Large intestine (tissue), 3 donors: ENCODE data around the gene SRRT. TPM values are rescaled to one million over a fixed set of nuclear protein-coding genes. Genes with fewer than 3 reads are reported as not detected.
"Not testable (repeated sequence)": the region's sequence is repeated elsewhere in the genome, so short reads cannot be mapped to it uniquely, and the experiment has no call there.

Experiments used
- DNase-seq, 2 donors: peaks; one replicate each; pipeline versions ENCODE4 v3.0.0 to v3.0.0-alpha.2; 2013
- H3K27ac ChIP-seq: one replicate; pipeline ENCODE4 v1.5.1; 2013; ENCODE audit warnings: low read length
- H3K27me3 ChIP-seq: 2 replicates; pipeline ENCODE4 v1.6.1; 2013; ENCODE audit warnings: low read length; ENCODE audit not compliant: control insufficient read depth, insufficient read depth
- H3K36me3 ChIP-seq: 2 replicates; pipeline ENCODE4 v1.6.1; 2013; ENCODE audit warnings: low read length; ENCODE audit not compliant: control insufficient read depth, insufficient read depth
- H3K4me1 ChIP-seq: one replicate; pipeline ENCODE4 v1.6.1; 2013; ENCODE audit warnings: low read length; ENCODE audit not compliant: control insufficient read depth, insufficient read depth
- H3K4me3 ChIP-seq: one replicate; pipeline ENCODE4 v1.5.1; 2013; ENCODE audit warnings: low read length
- H3K9me3 ChIP-seq: one replicate; pipeline ENCODE4 v1.6.1; 2013; ENCODE audit warnings: mild to moderate bottlenecking, low read depth, low read length, moderate library complexity; ENCODE audit not compliant: control insufficient read depth
- WGBS: methylation state at CpG from one replicate; pipeline ENCODE4 v1.1.5; 2013; ENCODE audit warnings: low lambda C conversion rate; ENCODE audit not compliant: insufficient coverage; 5-methylcytosine and 5-hydroxymethylcytosine counted together
- polyA plus RNA-seq: library from polyadenylated mRNA; unstranded; fragments of 120-200 nt; gene quantifications from one replicate; pipeline ENCODE4 v1.2.1, GENCODE V29; 2013

The SRRT gene
- polyA plus RNA-seq, 1 donor: 118 TPM

DNA sequence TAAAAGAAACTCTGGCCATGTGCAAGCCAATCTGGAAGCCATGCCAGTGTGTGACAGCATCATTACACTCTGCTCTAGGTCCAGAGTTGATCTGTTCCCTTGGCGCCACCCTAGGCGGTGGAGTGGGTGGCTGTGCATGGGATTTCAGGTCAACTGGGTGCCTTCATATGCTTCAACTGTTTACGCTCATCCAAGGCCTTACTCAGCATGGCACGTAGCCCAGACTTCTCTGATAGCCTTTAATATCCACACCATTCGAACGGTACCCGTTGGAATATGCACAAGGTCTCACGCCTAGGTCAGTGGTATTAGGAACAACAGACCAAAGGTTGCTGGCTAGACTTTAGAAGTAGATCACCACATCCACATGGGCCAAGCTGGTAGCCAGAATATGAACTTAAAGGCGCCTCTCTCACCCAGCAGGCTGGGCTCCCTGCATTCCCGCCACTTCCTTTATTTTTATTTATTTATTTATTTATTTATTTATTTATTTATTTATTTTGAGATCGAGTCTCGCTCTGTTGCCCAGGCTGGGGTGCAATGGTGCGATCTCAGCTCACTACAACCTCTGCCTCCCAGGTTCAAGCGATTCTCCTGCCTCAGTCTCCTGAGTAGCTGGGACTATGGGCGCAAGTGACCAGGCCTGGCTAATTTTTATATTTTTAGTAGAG is 39.4 kb downstream of the SRRT start:
- peak; percentile 41 to 72 for DNase-seq
- no CpG with 5 or more reads among the region's 15 CpGs for WGBS
- no peaks in the 10 kb centered on the region for H3K27me3 ChIP-seq
- H3K4me1 ChIP-seq: peaks cover 27% of the 10 kb centered on the region
- no peak overlapping the region for H3K4me3 ChIP-seq
- no peaks in the 10 kb centered on the region for H3K9me3 ChIP-seq
- no peaks in the 10 kb centered on the region for H3K36me3 ChIP-seq
- H3K27ac ChIP-seq: peak overlapping the region; percentile 2

GRCh38 chr7:100914879-100915447 is 40.1 kb downstream of the SRRT start:
- Histone ChIP-seq H3K36me3 (no peaks in the 10 kb centered on the region), H3K27me3 (no peaks in the 10 kb centered on the region), H3K4me3 (no peak overlapping the region), H3K9me3 (no peaks in the 10 kb centered on the region), H3K27ac (no peak overlapping the region), H3K4me1 (peaks cover 27% of the 10 kb centered on the region)
- WGBS: no CpG with 5 or more reads among the region's 8 CpGs
- DNase-seq: no peak

- WGBS: no CpG with 5 or more reads among the region's 5 CpGs
- H3K9me3 ChIP-seq, H3K4me3 ChIP-seq, H3K27me3 ChIP-seq, H3K4me1 ChIP-seq, H3K36me3 ChIP-seq, H3K27ac ChIP-seq, DNase-seq: not testable (repeated sequence)
Observed at GRCh38 chr7:100919335-100919734, 44.4 kb downstream of the SRRT start.

- DNase-seq, H3K9me3 ChIP-seq, H3K27ac ChIP-seq, H3K4me1 ChIP-seq, H3K4me3 ChIP-seq, H3K27me3 ChIP-seq, H3K36me3 ChIP-seq: not testable (repeated sequence)
- WGBS: no CpG with 5 or more reads among the region's 9 CpGs
Observed at GRCh38 chr7:100919779-100920437, 45.0 kb downstream of the SRRT start.

DNA sequence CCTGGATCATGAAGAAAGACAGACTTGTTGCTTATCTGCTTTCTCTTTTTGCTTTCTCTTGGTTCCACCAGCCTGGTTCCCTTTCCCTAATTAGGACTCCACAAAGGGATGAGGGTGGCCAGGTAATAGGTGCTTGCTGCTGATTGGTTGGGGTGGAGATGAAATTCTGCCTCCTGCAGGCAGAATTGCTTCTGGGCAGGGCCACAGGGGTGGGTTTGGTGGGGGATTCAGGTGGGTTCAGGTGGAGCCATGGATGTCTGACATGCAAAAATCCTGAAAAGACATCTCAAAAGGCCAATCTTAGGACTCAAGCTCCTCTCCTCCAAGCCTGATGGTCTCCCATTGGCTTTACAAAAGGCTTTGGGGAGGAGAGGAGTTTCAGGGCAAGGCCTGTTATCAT is 46.1 kb downstream of the SRRT start:
- DNase-seq: no peak
- no peaks in the 10 kb centered on the region for H3K9me3 ChIP-seq
- no peak overlapping the region for H3K27ac ChIP-seq
- H3K4me1 ChIP-seq: peaks cover 3% of the 10 kb centered on the region
- no peaks in the 10 kb centered on the region for H3K36me3 ChIP-seq
- H3K27me3 ChIP-seq: no peaks in the 10 kb centered on the region
- no peak overlapping the region for H3K4me3 ChIP-seq

GRCh38 chr7:100923616-100924015 is 48.7 kb downstream of the SRRT start:
- H3K36me3 ChIP-seq, H3K27ac ChIP-seq, H3K9me3 ChIP-seq, H3K4me1 ChIP-seq, DNase-seq, H3K4me3 ChIP-seq, H3K27me3 ChIP-seq: not testable (repeated sequence)
- WGBS: 45% methylated on average over 2 of the region's 4 CpGs

DNA sequence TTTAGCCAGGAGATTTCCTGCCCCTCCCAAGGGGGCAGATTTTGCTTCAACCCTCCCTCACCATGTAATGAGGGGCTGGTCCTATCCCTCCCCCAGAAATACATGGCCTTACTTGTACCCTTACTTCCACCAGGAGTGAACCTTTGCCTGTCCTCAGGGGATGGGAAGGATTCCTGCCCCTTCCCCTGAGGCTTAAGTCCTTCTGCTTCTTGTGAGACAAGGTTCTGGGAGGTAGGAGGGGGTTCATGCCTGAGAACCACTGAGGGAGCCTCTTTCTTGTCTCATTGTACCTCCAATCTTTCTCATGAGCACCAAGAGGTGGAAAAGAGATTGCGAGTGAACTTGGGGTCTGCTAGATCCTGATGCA is 54.9 kb downstream of the SRRT start:
- WGBS: no CpG with 5 or more reads among the region's 1 CpG
- no peak for DNase-seq

DNA sequence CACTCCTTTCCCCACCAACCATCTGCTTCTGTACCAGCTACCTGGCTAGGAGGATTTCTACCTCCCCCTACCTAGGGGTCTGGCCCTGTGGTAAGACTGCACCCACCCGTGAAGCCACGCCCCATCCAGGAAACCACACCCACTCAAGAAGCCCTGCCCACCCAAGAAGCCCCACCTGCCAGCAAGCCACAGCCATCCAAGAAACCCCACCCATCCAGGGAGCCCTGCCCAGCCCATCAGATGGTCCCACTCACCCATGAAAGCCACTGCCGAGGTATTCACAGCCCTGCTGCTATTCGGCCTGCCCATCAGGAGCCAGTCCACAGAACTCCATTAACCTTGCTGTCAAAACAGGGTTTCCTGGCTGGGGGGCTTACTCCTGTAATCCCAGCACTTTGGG is 58.8 kb downstream of the SRRT start:
- Histone ChIP-seq H3K4me1 (no peaks in the 10 kb centered on the region), H3K4me3 (no peak overlapping the region), H3K27ac (no peak overlapping the region), H3K27me3 (no peaks in the 10 kb centered on the region), H3K36me3 (no peaks in the 10 kb centered on the region), H3K9me3 (no peaks in the 10 kb centered on the region)
- no CpG with 5 or more reads among the region's 4 CpGs for WGBS
- no peak for DNase-seq

More for the DNA sequence above, 54.9 kb downstream of the SRRT start:
- H3K4me1 ChIP-seq: no peaks in the 10 kb centered on the region
- H3K27me3 ChIP-seq: no peaks in the 10 kb centered on the region
- H3K4me3 ChIP-seq: no peak overlapping the region
- H3K27ac ChIP-seq: no peak overlapping the region
- H3K9me3 ChIP-seq: no peaks in the 10 kb centered on the region
- no peaks in the 10 kb centered on the region for H3K36me3 ChIP-seq

GRCh38 chr7:100935381-100935780 is 60.5 kb downstream of the SRRT start:
- not testable (repeated sequence) for H3K4me1 ChIP-seq, DNase-seq, H3K9me3 ChIP-seq, H3K27ac ChIP-seq, H3K27me3 ChIP-seq, H3K36me3 ChIP-seq, H3K4me3 ChIP-seq
- no CpG with 5 or more reads among the region's 2 CpGs for WGBS

- H3K27me3 ChIP-seq, H3K9me3 ChIP-seq, H3K4me3 ChIP-seq, H3K36me3 ChIP-seq, DNase-seq, H3K27ac ChIP-seq, H3K4me1 ChIP-seq: not testable (repeated sequence)
- 90% methylated on average over 2 of the region's 7 CpGs for WGBS
Observed at GRCh38 chr7:100936167-100936566, 61.3 kb downstream of the SRRT start.
